Peyer's patch (tissue), 4 donors: Measurements from ENCODE around the gene MANBA. TPM values are rescaled to one million over a fixed set of nuclear protein-coding genes. Genes with fewer than 3 reads are reported as not detected.

Experiments
- DNase-seq, 3 donors: peaks; one replicate each; pipeline ENCODE4 v3.0.0-alpha.2; 2017 to 2019
- H3K27ac ChIP-seq, 4 donors: fragments of 200-600 bp; sonication (generic); one replicate each; pipeline ENCODE4 v1.5.1; 2016 to 2019
- H3K27me3 ChIP-seq, 2 donors: fragments of 200-600 bp; sonication (generic); one replicate each; pipeline ENCODE4 v1.5.1; 2019
- H3K36me3 ChIP-seq, 3 donors: fragments of 200-600 bp; sonication (generic); one replicate each; pipeline ENCODE4 v1.5.1; 2016 to 2019
- H3K4me1 ChIP-seq, 4 donors: fragments of 200-600 bp; sonication (generic); one replicate each; pipeline ENCODE4 v1.5.1; 2016 to 2019
- H3K4me3 ChIP-seq, 4 donors: fragments of 200-600 bp; sonication (generic); 1 replicate in 3 of 4; 2 replicates in 1 of 4; pipeline ENCODE4 v1.5.1; 2016 to 2019; ENCODE audit warnings: mild to moderate bottlenecking in 1 of 4
- H3K9me3 ChIP-seq, 4 donors: fragments of 200-600 bp; sonication (generic); one replicate each; pipeline ENCODE4 v1.5.1; 2016 to 2019; ENCODE audit warnings: mild to moderate bottlenecking in 1 of 4
- CTCF ChIP-seq, 6 experiments: fragments of 450-650 bp in 4 of 6; fragments of 200-600 bp in 2 of 6; sonication (generic) in 1 of 6; IDR thresholded peaks; one replicate each; pipeline ENCODE4 v1.5.1; 2017 to 2019; ENCODE audit warnings: antibody characterized with exemption in 6 of 6, mild to moderate bottlenecking in 3 of 6, moderate library complexity in 1 of 6
- POLR2A ChIP-seq, 2 donors: fragments of 450-650 bp; IDR thresholded peaks; one replicate each; pipeline ENCODE4 v1.5.1; 2017; ENCODE audit warnings: antibody characterized with exemption in 2 of 2, mild to moderate bottlenecking in 2 of 2, moderate library complexity in 2 of 2
- total RNA-seq, 4 donors: library from RNA; depleted of rRNA; stranded (reverse); fragments of >200 nt; gene quantifications; one replicate each; pipeline ENCODE4 v1.1.0, GENCODE V29; 2016

MANBA gene
- total RNA-seq, 4 donors from 2014 or later = 23.3 to 54.5 (median 33.6) TPM

- TF ChIP-seq CTCF (IDR thresholded peaks at IDR 0.05) (no peak), POLR2A (IDR thresholded peaks at IDR 0.05) (no peak)
- DNase-seq = no peak
- H3K4me3 ChIP-seq = no peak overlapping the region
- H3K27ac ChIP-seq = no peak overlapping the region
- H3K27me3 ChIP-seq = no peaks in the 10 kb centered on the region
- H3K4me1 ChIP-seq = no peaks in the 10 kb centered on the region
- H3K36me3 ChIP-seq = peaks cover 0 to 5% (median 0%) of the 10 kb centered on the region in 3 donors
- H3K9me3 ChIP-seq = no peaks in the 10 kb centered on the region
Observed at GRCh38 chr4:102787944-102788343, 27.2 kb upstream of the MANBA start.

GRCh38 chr4:102787096-102787881 is 26.5 kb upstream of the MANBA start:
- H3K4me1 ChIP-seq = no peaks in the 10 kb centered on the region
- TF ChIP-seq CTCF (IDR thresholded peaks at IDR 0.05) (no peak), POLR2A (IDR thresholded peaks at IDR 0.05) (no peak)
- no peak overlapping the region for H3K27ac ChIP-seq
- no peak for DNase-seq
- H3K27me3 ChIP-seq = no peaks in the 10 kb centered on the region
- H3K9me3 ChIP-seq = no peaks in the 10 kb centered on the region
- no peak overlapping the region for H3K4me3 ChIP-seq
- peaks cover 0 to 5% (median 0%) of the 10 kb centered on the region in 3 donors for H3K36me3 ChIP-seq

- no peak overlapping the region for H3K4me3 ChIP-seq
- TF ChIP-seq CTCF (IDR thresholded peaks at IDR 0.05) (no peak), POLR2A (IDR thresholded peaks at IDR 0.05) (no peak)
- H3K36me3 ChIP-seq = peaks cover 0 to under 1% (median 0%) of the 10 kb centered on the region in 3 donors
- DNase-seq = no peak
- H3K27ac ChIP-seq = no peak overlapping the region
- H3K4me1 ChIP-seq = no peaks in the 10 kb centered on the region
- H3K9me3 ChIP-seq = no peaks in the 10 kb centered on the region
- no peaks in the 10 kb centered on the region for H3K27me3 ChIP-seq
Observed at GRCh38 chr4:102786279-102786678, 25.5 kb upstream of the MANBA start.

GRCh38 chr4:102783006-102783405 is 22.2 kb upstream of the MANBA start:
- no peak overlapping the region for H3K27ac ChIP-seq
- no peaks in the 10 kb centered on the region for H3K27me3 ChIP-seq
- H3K4me1 ChIP-seq = peaks cover 0 to 8% (median 0%) of the 10 kb centered on the region in 4 donors
- no peak for DNase-seq
- no peaks in the 10 kb centered on the region for H3K9me3 ChIP-seq
- TF ChIP-seq CTCF (IDR thresholded peaks at IDR 0.05) = no peak
- no peak for TF ChIP-seq POLR2A (IDR thresholded peaks at IDR 0.05)
- H3K4me3 ChIP-seq = no peak overlapping the region
- H3K36me3 ChIP-seq = no peaks in the 10 kb centered on the region

GRCh38 chr4:102781570-102781969 is 20.8 kb upstream of the MANBA start:
- H3K27me3 ChIP-seq = no peaks in the 10 kb centered on the region

More at GRCh38 chr4:102781570-102781969, 20.8 kb upstream of the MANBA start:
- TF ChIP-seq POLR2A (IDR thresholded peaks at IDR 0.05) = no peak
- TF ChIP-seq CTCF (IDR thresholded peaks at IDR 0.05) = no peak
- H3K27ac ChIP-seq = no peak overlapping the region
- H3K36me3 ChIP-seq = no peaks in the 10 kb centered on the region
- no peaks in the 10 kb centered on the region for H3K9me3 ChIP-seq
- peaks cover 0 to 8% (median 0%) of the 10 kb centered on the region in 4 donors for H3K4me1 ChIP-seq
- no peak for DNase-seq
- no peak overlapping the region for H3K4me3 ChIP-seq
